Neuronal stem cell (in vitro differentiated cells): ENCODE data around the gene SMNDC1.
"Not testable (repeated sequence)": the region's sequence is repeated elsewhere in the genome, so short reads cannot be mapped to it uniquely, and the experiment has no call there.

Experiments
- DNase-seq: peaks from one replicate; pipeline ENCODE4 v3.0.0-alpha.2; 2013; ENCODE audit warnings: low spot score
- H2AFZ ChIP-seq: one replicate; pipeline ENCODE4 v1.6.1; 2013; ENCODE audit warnings: mild to moderate bottlenecking, low read length, inconsistent platforms
- H2AK5ac ChIP-seq: 2 replicates; pipeline ENCODE4 v1.6.1; 2013; ENCODE audit warnings: low read depth, mild to moderate bottlenecking, inconsistent platforms, low read length, moderate library complexity, mixed read lengths
- H2BK120ac ChIP-seq: 2 replicates; pipeline ENCODE4 v1.6.1; 2013; ENCODE audit warnings: low read depth, mild to moderate bottlenecking, inconsistent platforms, low read length, moderate library complexity, mixed read lengths
- H2BK12ac ChIP-seq: one replicate; pipeline ENCODE4 v1.6.1; 2013; ENCODE audit warnings: low read length, inconsistent platforms
- H2BK15ac ChIP-seq: 2 replicates; pipeline ENCODE4 v1.6.1; 2013; ENCODE audit warnings: mild to moderate bottlenecking, low read length, inconsistent platforms, mixed read lengths
- H2BK5ac ChIP-seq: one replicate; pipeline ENCODE4 v1.6.1; 2013; ENCODE audit warnings: inconsistent platforms, mild to moderate bottlenecking, low read length, moderate library complexity
- H3K14ac ChIP-seq: one replicate; pipeline ENCODE4 v1.6.1; 2013; ENCODE audit warnings: low read length, inconsistent platforms
- H3K18ac ChIP-seq: 2 replicates; pipeline ENCODE4 v1.6.1; 2013; ENCODE audit warnings: low read length, inconsistent platforms
- H3K23ac ChIP-seq: 2 replicates; pipeline ENCODE4 v1.6.1; 2013; ENCODE audit warnings: low read depth, mild to moderate bottlenecking, mixed read lengths, low read length, inconsistent platforms; ENCODE audit not compliant: poor library complexity
- H3K27ac ChIP-seq: replicated peaks from 3 replicates; pipeline ENCODE4 v1.5.1; 2013; ENCODE audit warnings: low read length, inconsistent platforms
- H3K27me3 ChIP-seq, 3 experiments: 2 replicates each; pipeline ENCODE4 v1.6.1; 2013; ENCODE audit warnings: low read length in 3 of 3, mild to moderate bottlenecking in 2 of 3, inconsistent platforms in 1 of 3, low read depth in 1 of 3, mixed read lengths in 1 of 3, moderate library complexity in 1 of 3; ENCODE audit not compliant: control insufficient read depth in 3 of 3, insufficient read depth in 3 of 3
- H3K36me3 ChIP-seq, 2 donors: replicated peaks in 1 of 2; 2 replicates each; pipeline ENCODE4 v1.6.1; 2013; ENCODE audit warnings: low read length in 2 of 2; ENCODE audit not compliant: control insufficient read depth in 2 of 2, insufficient read depth in 2 of 2
- H3K4ac ChIP-seq: 2 replicates; pipeline ENCODE4 v1.6.1; 2013; ENCODE audit warnings: inconsistent platforms, mild to moderate bottlenecking, low read length, moderate library complexity
- H3K4me1 ChIP-seq, 2 donors: 1 replicate in 1 of 2; 2 replicates in 1 of 2; pipeline ENCODE4 v1.6.1; 2013; ENCODE audit warnings: low read length in 2 of 2, low read depth in 1 of 2; ENCODE audit not compliant: control insufficient read depth in 2 of 2, insufficient read depth in 1 of 2
- H3K4me2 ChIP-seq: one replicate; pipeline ENCODE4 v1.6.1; 2013; ENCODE audit warnings: mild to moderate bottlenecking, low read length, inconsistent platforms; ENCODE audit not compliant: insufficient read depth, poor library complexity, severe bottlenecking
- H3K4me3 ChIP-seq, 2 donors: 2 replicates each; pipeline ENCODE4 v1.5.1; 2013; ENCODE audit warnings: low read length in 2 of 2, mild to moderate bottlenecking in 2 of 2, inconsistent platforms in 1 of 2, moderate library complexity in 1 of 2
- H3K79me1 ChIP-seq: one replicate; pipeline ENCODE4 v1.6.1; 2013; ENCODE audit warnings: low read depth, mild to moderate bottlenecking, inconsistent platforms, low read length, moderate library complexity
- H3K9ac ChIP-seq: one replicate; pipeline ENCODE4 v1.6.1; 2013; ENCODE audit warnings: mild to moderate bottlenecking, low read depth, low read length, inconsistent platforms; ENCODE audit not compliant: poor library complexity
- H3K9me3 ChIP-seq, 2 donors: replicated peaks in 1 of 2; 2 replicates each; pipeline versions ENCODE3 to v1.6.1; 2013; ENCODE audit warnings: low read length in 2 of 2, mild to moderate bottlenecking in 2 of 2, inconsistent platforms in 1 of 2, low read depth in 1 of 2, mixed read lengths in 1 of 2, moderate library complexity in 1 of 2; ENCODE audit not compliant: control insufficient read depth in 2 of 2, insufficient read depth in 1 of 2
- H4K8ac ChIP-seq: one replicate; pipeline ENCODE4 v1.6.1; 2013; ENCODE audit warnings: low read depth, mild to moderate bottlenecking, inconsistent platforms, low read length, moderate library complexity
- H4K91ac ChIP-seq: one replicate; pipeline ENCODE4 v1.6.1; 2013; ENCODE audit warnings: low read length, low read depth, mild to moderate bottlenecking, inconsistent platforms; ENCODE audit not compliant: poor library complexity
- WGBS, 2 donors: extraction: QIAGEN DNeasy Blood & Tissue Kit; methylation state at CpG; one replicate each; pipeline ENCODE4 v1.1.7; 2013; ENCODE audit warnings: missing lambda C conversion rate in 2 of 2, mixed read lengths in 1 of 2; ENCODE audit not compliant: insufficient read length in 2 of 2, insufficient replicate concordance in 1 of 2; ENCODE audit errors: extremely low coverage in 2 of 2; 5-methylcytosine and 5-hydroxymethylcytosine counted together

Gene SMNDC1

DNA sequence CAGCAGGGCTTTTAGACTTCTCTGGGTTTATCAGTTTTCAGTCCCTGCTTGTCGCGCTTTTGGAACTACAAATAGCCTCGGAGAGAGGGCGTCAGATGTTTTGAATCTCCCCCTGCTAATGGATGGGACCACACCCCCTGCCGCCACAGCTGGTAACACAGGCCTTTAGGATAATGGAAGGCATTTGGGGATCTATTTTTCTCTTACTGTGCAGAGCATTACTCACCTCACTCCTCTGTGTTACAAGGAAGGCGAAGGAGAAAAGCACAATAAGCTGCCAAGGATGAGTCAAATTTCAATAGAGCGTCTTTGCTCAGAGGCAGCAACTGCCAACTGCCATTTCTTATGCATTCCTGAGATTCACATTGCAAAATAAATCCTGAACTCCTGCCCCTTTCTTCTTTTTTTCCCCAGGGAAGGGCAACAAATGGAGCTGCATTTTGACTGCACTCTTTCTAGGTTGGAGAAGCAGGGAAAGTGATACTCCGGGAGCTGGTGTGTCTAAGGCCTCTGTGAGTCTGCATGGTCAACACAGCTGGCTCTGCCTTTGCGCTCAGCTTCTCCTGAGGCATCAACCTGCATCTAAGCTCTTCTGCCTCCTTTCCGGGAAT, 31.5 kb upstream of the SMNDC1 start:
- Histone ChIP-seq H3K4ac (no peak overlapping the region), H2BK120ac (no peak overlapping the region), H2BK5ac (no peak overlapping the region), H3K4me1 (peaks cover 14 to 15% of the 10 kb centered on the region in 2 donors), H3K27ac (peak overlapping the region; percentile 65), H3K4me2 (no peak overlapping the region), H2BK12ac (no peak overlapping the region), H4K8ac (no peak overlapping the region), H3K14ac (no peak overlapping the region), H3K9ac (no peak overlapping the region), H3K27me3 (peaks cover 0 to 4% (median 0%) of the 10 kb centered on the region in 3 experiments), H2AFZ (peak overlapping the region; percentile 59), H4K91ac (no peak overlapping the region), H2AK5ac (no peak overlapping the region), H2BK15ac (no peak overlapping the region), H3K4me3 (no peak overlapping the region), H3K23ac (no peak overlapping the region), H3K79me1 (no peaks in the 10 kb centered on the region), H3K36me3 (no peaks in the 10 kb centered on the region), H3K9me3 (no peaks in the 10 kb centered on the region), H3K18ac (no peak overlapping the region)
- no CpG with 5 or more reads among the region's 10 CpGs for WGBS, 2 donors
- peak; percentile 58 for DNase-seq

DNA sequence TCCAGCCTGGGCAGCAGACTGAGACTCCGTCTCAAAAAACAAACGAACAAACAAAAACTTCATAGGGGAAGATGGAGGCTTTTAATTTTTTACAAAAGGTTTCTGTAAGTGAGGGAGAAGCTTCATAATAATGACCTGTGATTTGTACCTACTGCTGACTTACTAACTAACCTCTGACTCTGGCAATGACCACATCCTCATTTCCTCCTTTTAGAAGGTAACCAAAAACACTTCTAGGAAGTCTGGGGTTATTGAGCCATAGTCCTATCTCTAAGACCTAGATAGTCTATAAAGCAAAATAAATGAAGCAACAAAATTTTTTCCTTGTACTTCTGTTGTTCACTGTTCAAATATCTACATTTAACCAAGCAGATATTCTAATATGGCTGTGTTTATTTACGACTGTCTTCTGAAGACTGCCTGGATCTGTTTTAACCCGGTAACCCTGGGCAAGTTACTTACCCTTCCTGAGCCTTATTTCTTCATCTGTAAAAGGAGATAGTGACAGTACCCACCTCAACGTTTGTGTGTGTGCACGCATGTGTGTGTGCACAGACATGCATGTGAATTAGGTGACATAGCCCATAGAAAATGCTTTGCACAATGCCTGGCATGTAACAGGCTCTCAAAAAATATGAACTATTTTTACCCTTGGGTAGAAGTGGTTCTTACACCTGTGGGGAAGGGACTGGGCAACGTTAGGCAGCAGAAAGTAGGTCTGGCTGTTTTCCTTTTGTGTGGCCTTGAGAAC, 30.8 kb upstream of the SMNDC1 start:
- Histone ChIP-seq H3K4me2 (no peak overlapping the region), H3K4me3 (no peak overlapping the region), H3K14ac (no peak overlapping the region), H3K9me3 (peaks cover 3 to 6% of the 10 kb centered on the region in 2 donors), H3K36me3 (no peaks in the 10 kb centered on the region), H3K23ac (no peak overlapping the region), H2BK12ac (no peak overlapping the region), H4K91ac (no peak overlapping the region), H3K4ac (no peak overlapping the region), H3K9ac (no peak overlapping the region), H2BK15ac (no peak overlapping the region), H2AFZ (peak overlapping the region; percentile 59), H2BK5ac (no peak overlapping the region), H2BK120ac (no peak overlapping the region), H3K27ac (peak overlapping the region; percentile 65), H3K18ac (no peak overlapping the region), H2AK5ac (no peak overlapping the region), H3K4me1 (peaks cover 14 to 15% of the 10 kb centered on the region in 2 donors), H4K8ac (no peak overlapping the region), H3K79me1 (no peaks in the 10 kb centered on the region), H3K27me3 (no peaks in the 10 kb centered on the region)
- WGBS, 2 donors = no CpG with 5 or more reads among the region's 7 CpGs
- DNase-seq = no peak

DNA sequence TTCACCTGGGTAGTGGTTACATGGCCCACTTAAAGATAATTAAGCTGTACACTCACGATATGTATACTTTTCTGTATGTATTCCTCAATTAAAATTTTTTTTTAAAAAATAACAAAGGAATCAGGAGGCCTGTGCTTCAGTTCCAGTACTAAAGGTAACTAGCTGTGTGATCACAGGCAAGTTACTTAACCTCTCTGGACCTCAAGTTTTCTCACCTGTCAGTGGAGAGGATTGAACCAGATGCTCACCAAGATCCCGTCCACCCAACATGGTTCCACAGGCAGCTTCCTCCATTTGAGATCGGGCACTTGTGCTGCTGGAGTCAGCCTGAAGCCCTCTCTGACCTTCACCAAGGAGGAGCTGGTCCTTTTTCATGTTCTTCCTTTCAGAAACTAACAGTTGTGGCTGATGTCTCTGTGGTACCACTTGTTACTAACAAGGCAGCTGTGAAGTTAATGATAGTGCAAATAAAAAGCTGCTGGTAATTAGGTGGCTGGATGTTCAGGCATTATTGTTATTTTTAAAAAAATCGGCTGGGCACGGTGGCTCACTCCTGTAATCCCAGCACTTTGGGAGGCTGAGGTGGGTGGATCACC, 29.4 kb upstream of the SMNDC1 start:
- no peak for DNase-seq
- no peak overlapping the region for H3K23ac ChIP-seq
- H3K4me2 ChIP-seq = no peak overlapping the region
- H2BK120ac ChIP-seq = no peak overlapping the region
- no peak overlapping the region for H3K27ac ChIP-seq
- H3K4me3 ChIP-seq = no peak overlapping the region
- H3K79me1 ChIP-seq = no peaks in the 10 kb centered on the region
- H2AK5ac ChIP-seq = no peak overlapping the region
- no peak overlapping the region for H3K18ac ChIP-seq
- H3K9me3 ChIP-seq = peaks cover 6 to 9% of the 10 kb centered on the region in 2 donors
- H3K4ac ChIP-seq = no peak overlapping the region
- H3K27me3 ChIP-seq = no peaks in the 10 kb centered on the region
- H3K14ac ChIP-seq = no peak overlapping the region
- H2BK12ac ChIP-seq = no peak overlapping the region
- H3K4me1 ChIP-seq = peaks cover 14 to 15% of the 10 kb centered on the region in 2 donors
- no peak overlapping the region for H4K91ac ChIP-seq
- H2BK5ac ChIP-seq = no peak overlapping the region
- H2BK15ac ChIP-seq = no peak overlapping the region
- no peaks in the 10 kb centered on the region for H3K36me3 ChIP-seq
- no peak overlapping the region for H2AFZ ChIP-seq
- WGBS, 2 donors = no CpG with 5 or more reads among the region's 5 CpGs
- no peak overlapping the region for H4K8ac ChIP-seq
- no peak overlapping the region for H3K9ac ChIP-seq

DNA sequence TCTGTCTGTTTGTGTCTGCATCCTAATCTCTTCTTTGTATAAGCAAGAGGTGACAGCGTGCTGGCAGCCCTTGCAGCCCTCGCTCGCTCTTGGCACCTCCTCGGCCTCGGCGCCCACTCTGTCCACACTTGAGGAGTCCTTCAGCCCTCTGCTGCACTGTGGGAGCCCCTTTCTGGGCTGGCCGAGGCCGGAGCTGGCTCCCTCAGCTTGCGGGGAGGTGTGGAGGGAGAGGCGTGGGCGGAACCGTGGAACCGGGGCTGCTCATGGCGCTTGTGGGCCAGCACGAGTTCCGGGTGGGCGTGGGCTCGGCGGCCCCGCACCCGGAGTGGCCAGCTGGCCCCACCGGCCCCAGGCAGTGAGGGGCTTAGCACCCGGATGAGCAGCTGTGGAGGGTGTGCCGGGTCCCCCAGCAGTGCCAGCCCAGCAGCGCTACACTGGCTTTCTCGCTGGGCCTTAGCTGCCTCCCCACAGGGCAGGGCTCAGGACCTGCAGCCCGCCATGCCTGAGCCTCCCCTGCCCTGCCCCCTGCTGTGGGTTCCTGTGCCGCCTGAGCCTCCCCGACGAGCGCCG, 26.6 kb upstream of the SMNDC1 start:
- not testable (repeated sequence) for H2BK5ac ChIP-seq, H3K4me2 ChIP-seq, H2BK120ac ChIP-seq, H3K4ac ChIP-seq, H2BK15ac ChIP-seq, H3K23ac ChIP-seq, H2AK5ac ChIP-seq, H3K4me3 ChIP-seq, H3K79me1 ChIP-seq, H2BK12ac ChIP-seq, DNase-seq, H4K91ac ChIP-seq, H3K4me1 ChIP-seq, H3K36me3 ChIP-seq, H3K18ac ChIP-seq, H2AFZ ChIP-seq, H3K27ac ChIP-seq, H4K8ac ChIP-seq, H3K14ac ChIP-seq, H3K9ac ChIP-seq, H3K27me3 ChIP-seq
- no CpG with 5 or more reads among the region's 32 CpGs for WGBS, 2 donors
- H3K9me3 ChIP-seq = peaks cover 9 to 15% of the 10 kb centered on the region in 2 donors
